GM18511 (cell line): ENCODE results near the gene KPNA3.
A peak's percentile ranks its signal among the peaks of the same experiment; 100 is the strongest.

Source experiments
- ATAC-seq: cut with Tn5 transposase; IDR thresholded peaks from one replicate; pipeline ENCODE4 v1.9.1; 2021; ENCODE audit warnings: mild to moderate bottlenecking, moderate library complexity; ENCODE audit not compliant: unreplicated experiment

Gene KPNA3

GRCh38 chr13:49681842-49682435 lies 110.5 kb downstream of the KPNA3 start:
- ATAC-seq: no peak

- no peak for ATAC-seq
Observed at GRCh38 chr13:49679246-49679645, 113.2 kb downstream of the KPNA3 start.

GRCh38 chr13:49678191-49678914 lies 114.1 kb downstream of the KPNA3 start:
- ATAC-seq: no peak

- ATAC-seq: no peak
Observed at GRCh38 chr13:49676581-49677298, 115.7 kb downstream of the KPNA3 start.

GRCh38 chr13:49670828-49671227 lies 121.7 kb downstream of the KPNA3 start:
- no peak for ATAC-seq

- ATAC-seq: no peak
Observed at GRCh38 chr13:49669735-49670309, 122.7 kb downstream of the KPNA3 start.

- no peak for ATAC-seq
Observed at GRCh38 chr13:49667773-49668172, 124.7 kb downstream of the KPNA3 start.

GRCh38 chr13:49664606-49665005 lies 127.9 kb downstream of the KPNA3 start:
- ATAC-seq: no peak

- ATAC-seq: no peak
Observed at GRCh38 chr13:49657241-49657641, 135.2 kb downstream of the KPNA3 start.

GRCh38 chr13:49655906-49656305 lies 136.6 kb downstream of the KPNA3 start:
- no peak for ATAC-seq

GRCh38 chr13:49654011-49654410 lies 138.5 kb downstream of the KPNA3 start:
- no peak for ATAC-seq

GRCh38 chr13:49653478-49653877 lies 139.0 kb downstream of the KPNA3 start:
- ATAC-seq: no peak

- ATAC-seq: peak; percentile 68
Observed at GRCh38 chr13:49652355-49653305, 139.9 kb downstream of the KPNA3 start.

- ATAC-seq: no peak
Observed at GRCh38 chr13:49651570-49652354, 140.7 kb downstream of the KPNA3 start.

GRCh38 chr13:49649963-49650312 lies 142.5 kb downstream of the KPNA3 start:
- ATAC-seq: no peak
